HG03103 (cell line): ENCODE results near the gene JAG2.

Experiments used
- ATAC-seq: cut with Tn5 transposase; IDR thresholded peaks from one replicate; pipeline ENCODE4 v1.9.1; 2021; ENCODE audit warnings: low read depth; ENCODE audit not compliant: unreplicated experiment

JAG2 gene

DNA sequence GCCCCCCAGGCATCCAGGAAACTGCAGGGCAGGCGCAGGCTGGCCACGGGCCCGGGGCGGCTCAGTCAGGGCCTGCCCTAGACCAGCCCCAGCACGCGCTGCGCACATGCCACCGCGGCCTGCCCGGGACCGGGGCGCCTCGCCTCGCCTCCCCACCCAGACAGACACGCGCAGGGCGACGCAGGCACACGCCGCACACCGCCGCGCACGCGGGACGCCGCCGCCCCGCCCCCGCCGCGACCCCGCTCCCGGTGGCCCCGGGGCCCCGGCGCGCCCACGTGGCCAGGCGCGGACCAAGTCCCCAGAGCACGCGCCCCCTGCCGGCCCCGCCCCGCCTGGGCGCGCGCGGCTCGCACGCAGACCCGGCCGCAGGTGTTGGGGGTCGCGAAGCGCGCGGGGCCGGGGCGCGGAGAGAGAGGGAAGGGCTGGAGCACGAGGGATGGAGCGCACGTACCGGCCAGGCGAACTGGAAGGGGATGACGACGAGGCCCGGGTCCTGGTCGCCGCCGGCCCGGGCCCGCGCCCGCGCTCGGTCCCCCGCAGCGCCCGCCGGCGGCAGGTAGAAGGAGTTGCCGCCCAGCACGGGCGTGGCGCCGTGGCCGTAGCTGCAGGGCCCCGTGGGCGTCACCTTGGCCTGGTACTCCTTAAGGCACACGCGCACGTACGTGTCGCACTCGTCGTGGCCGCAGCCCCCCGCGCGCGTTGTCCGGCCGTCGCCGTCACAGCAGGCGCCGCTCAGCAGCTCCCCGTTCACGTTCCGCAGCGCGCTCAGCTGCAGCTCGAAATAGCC, 1.1 kb downstream of the JAG2 start:
- ATAC-seq = no peak

GRCh38 chr14:105166571-105167302, 1.8 kb downstream of the JAG2 start:
- ATAC-seq = no peak

DNA sequence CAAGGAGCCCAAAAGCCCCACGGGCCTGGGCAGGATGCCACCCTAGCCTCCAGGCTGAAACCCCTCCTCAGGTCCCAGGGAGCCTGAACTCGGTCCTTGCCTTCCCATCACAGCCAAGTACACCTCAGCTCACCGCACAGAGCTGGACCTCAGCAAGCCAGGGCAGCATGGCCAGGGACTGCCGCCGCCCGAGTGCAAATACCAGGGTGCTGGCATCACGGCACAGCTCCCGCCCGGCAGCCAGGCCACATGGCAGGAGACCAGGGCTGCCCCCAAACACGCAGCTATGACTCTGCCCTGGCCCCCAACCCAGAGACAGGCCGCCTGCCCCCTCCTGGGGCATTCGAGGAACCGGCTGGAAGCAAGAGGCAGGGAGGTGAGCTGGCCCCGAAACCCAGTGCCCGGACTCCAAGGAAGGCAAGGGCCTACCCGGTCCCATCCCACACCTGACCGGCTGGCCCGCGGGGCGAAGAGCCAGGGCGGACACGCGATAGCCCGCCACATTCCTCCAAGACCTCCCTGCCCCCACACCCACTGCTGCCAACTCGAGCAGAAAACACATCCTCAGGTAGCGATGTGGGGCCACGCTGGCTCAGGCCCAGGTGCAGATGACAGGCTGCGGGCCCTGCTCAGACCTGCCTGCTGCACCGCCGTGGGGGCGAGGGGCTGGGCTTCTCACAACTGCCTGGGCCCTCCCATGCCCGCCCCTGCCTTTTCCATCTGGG, 2.7 kb downstream of the JAG2 start:
- no peak for ATAC-seq

DNA sequence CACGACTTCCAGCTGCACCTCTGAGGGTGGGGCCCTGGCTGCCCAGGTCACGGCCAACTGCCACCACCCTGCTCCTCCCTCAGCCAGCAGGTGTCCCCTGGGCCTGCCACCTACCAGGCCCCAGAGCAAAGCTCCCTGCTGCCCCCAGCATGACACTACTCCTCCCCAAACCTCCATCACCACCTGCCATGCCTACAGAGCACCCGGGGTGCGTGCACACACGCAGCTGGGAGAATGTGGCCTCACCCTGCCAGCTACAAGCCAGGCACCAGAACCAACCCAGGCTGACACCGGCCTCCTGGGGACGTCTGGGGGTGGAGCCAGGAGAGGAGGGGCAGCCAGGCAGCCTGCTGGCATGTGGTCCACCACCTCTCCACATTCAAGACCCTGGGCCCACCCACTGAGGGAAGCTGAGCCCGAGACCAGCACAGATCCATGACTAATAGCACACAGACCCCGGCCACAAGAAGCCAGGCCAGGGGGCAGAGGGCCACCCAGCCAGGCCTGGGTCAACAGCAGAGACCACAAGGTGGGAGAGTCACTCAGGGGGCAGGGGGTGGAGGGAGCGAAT, 3.4 kb downstream of the JAG2 start:
- ATAC-seq = no peak

- ATAC-seq = no peak
Measured at GRCh38 chr14:105163040-105163742, 5.4 kb downstream of the JAG2 start.

DNA sequence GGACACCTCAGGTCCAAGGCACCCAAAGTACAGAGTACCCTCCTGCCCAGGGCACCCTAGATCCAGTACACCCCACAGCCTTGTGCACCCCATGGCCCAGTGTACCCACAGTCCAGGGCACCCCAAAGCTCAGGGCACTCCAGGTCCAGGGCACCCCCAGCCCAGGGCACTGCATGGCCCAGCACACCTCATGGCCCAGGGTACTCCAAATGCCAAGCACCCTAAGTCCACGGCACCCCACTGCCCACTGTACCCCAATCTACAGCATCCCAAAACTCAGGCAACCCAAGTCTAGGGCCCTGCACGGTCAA, 6.0 kb downstream of the JAG2 start:
- no peak for ATAC-seq

GRCh38 chr14:105161964-105162668, 6.5 kb downstream of the JAG2 start:
- ATAC-seq = no peak

DNA sequence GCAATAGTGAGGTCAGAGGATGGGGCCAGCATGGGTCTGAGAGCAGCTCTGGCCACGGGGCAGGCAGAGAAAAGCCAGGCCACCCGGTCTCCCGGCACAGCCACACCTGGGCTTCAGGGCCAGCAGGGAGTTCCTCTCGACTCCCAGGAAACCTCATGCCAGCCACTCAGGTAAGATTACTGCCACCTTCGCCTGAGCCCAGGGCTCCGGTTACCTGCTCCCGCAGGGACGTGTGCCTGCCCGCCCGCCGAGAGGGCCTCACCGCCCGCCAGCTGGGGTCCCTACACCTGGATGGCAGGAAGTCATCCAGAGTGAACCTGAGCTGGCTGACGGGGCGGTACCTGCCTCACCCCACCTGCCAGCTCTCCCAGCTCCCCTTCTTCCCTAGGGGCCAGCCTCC, 7.3 kb downstream of the JAG2 start:
- ATAC-seq = no peak

DNA sequence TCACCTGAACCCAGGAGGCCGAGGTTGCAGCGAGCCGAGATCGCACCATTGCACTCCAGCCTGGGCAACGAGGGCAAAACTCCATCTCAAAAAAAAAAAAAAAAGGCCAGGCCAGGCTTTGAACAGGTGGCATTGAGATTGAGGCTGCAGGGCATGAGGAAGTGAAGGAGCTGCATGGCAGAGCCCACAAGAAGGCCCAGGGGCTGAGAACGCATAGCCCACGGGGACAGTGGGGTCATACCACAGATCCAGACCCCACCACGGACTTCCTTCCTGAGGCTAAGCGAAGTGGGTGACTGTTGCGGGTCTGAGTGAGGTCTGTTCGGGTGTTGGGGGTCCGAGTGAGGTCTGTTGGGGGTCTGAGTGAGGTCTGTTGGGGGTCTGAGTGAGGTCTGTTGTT, 7.8 kb downstream of the JAG2 start:
- ATAC-seq = no peak

GRCh38 chr14:105159344-105159743, 9.2 kb downstream of the JAG2 start:
- ATAC-seq = no peak

DNA sequence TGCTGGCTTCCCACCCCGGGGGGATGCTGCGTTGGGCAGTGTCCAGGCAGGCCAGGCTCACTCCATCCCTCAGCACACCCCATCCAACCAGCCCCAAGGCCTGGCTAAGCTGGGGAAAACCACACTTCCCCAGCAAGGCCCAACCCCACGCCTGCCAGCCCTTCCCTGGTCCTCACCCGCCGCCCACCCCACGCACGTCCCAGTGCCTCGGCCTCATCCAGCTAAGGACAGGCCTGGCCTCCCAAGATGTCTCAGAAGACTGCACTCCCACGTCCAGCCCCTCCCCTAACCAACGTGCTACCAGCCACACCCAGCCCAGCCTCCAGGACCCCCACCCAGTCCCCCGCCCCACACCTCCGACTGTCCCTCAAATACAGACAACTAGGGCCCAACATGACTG, 9.8 kb downstream of the JAG2 start:
- no peak for ATAC-seq

- ATAC-seq = no peak
Measured at GRCh38 chr14:105157872-105158271, 10.7 kb downstream of the JAG2 start.

DNA sequence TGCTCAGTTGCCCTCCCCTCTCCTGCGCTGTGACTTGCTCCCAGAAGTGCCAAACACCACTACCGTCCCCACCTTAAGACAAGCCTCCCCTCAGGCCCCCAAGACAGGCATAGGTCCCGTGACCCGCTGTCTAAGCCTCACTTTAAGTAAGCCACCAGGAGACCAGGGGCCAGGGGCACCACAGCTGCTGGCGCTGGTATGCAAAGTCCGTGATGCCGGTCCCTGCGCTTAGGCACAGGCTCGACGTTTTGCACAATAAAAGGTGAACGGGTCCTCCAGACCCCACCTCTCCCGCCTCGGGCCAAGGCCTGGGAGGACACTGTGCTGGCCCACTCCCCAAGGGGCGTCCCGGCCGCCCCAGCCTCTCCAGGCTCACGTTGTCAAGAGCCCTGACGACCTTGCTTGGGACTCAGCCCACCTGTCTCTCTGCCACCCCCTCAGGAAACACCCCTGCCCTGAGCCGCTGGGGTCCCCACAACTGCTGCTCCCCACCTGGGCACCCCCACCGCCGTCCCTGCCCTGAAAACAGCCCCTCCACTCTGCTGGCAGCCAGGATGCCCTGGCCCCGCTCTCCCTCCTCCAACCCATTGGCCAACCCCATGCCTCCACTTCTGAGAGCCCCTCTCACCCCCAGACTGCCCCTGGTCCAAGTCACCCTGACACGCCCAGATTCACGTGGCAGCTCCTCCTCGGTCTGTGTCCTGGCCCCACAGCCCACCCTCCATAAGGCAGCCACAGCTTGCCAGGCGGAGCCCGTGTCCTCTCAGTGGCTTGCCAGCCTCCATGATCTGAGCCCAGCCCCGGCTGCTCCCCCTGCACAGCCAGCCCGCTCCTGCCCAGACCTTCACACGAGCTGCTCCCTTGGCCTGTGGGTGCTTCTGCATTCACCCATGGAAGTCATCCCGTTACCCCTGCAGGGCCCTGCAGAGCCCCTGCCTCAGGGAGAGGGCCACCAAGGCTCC, 11.9 kb downstream of the JAG2 start:
- ATAC-seq = no peak

- ATAC-seq = no peak
Measured at GRCh38 chr14:105155681-105156413, 12.7 kb downstream of the JAG2 start.

- no peak for ATAC-seq
Measured at GRCh38 chr14:105155071-105155651, 13.4 kb downstream of the JAG2 start.

- no peak for ATAC-seq
Measured at GRCh38 chr14:105154476-105154871, 14.1 kb downstream of the JAG2 start.

GRCh38 chr14:105153739-105154475, 14.7 kb downstream of the JAG2 start:
- no peak for ATAC-seq
